IPS-20b (cell line): ENCODE data around the gene TSC22D4.

ENCODE experiments used
- H3K27ac ChIP-seq: one replicate; pipeline ENCODE4 v1.5.1; 2013; ENCODE audit warnings: low read length
- H3K27me3 ChIP-seq: 2 replicates; pipeline ENCODE4 v1.6.1; 2013; ENCODE audit warnings: mild to moderate bottlenecking, low read length, inconsistent platforms; ENCODE audit not compliant: insufficient read depth
- H3K36me3 ChIP-seq: 2 replicates; pipeline ENCODE4 v1.6.1; 2013; ENCODE audit warnings: low read depth, mild to moderate bottlenecking, inconsistent platforms, low read length, moderate library complexity; ENCODE audit not compliant: insufficient read depth
- H3K4me1 ChIP-seq: 2 replicates; pipeline ENCODE4 v1.6.1; 2013; ENCODE audit warnings: mild to moderate bottlenecking, control low read depth, inconsistent platforms, low read length, moderate library complexity; ENCODE audit not compliant: insufficient read depth
- H3K4me3 ChIP-seq: 2 replicates; pipeline ENCODE4 v1.5.1; 2013; ENCODE audit warnings: mild to moderate bottlenecking, low read length, inconsistent platforms
- H3K9ac ChIP-seq: 2 replicates; pipeline ENCODE4 v1.6.1; 2013; ENCODE audit warnings: low read depth, mild to moderate bottlenecking, inconsistent platforms, low read length, moderate library complexity
- H3K9me3 ChIP-seq: 2 replicates; pipeline ENCODE4 v1.6.1; 2013; ENCODE audit warnings: mild to moderate bottlenecking, low read depth, low read length, inconsistent platforms; ENCODE audit not compliant: insufficient read depth

TSC22D4 gene

GRCh38 chr7:100490483-100491191 lies 11.6 kb upstream of the TSC22D4 start:
- Histone ChIP-seq H3K9ac (no peak overlapping the region), H3K27ac (peak overlapping the region; percentile 30), H3K4me3 (peak overlapping the region; percentile 15; the same call in 1 of the 2 replicates), H3K27me3 (peaks cover 18% of the 10 kb centered on the region), H3K36me3 (no peaks in the 10 kb centered on the region), H3K9me3 (no peaks in the 10 kb centered on the region), H3K4me1 (peaks cover 4% of the 10 kb centered on the region; the same call in 1 of the 2 replicates)

GRCh38 chr7:100489824-100490223 lies 10.8 kb upstream of the TSC22D4 start:
- Histone ChIP-seq H3K9ac (no peak overlapping the region), H3K4me1 (peaks cover 8% of the 10 kb centered on the region; the same call in 1 of the 2 replicates), H3K9me3 (no peaks in the 10 kb centered on the region), H3K27ac (peak overlapping the region; percentile 30), H3K36me3 (no peaks in the 10 kb centered on the region), H3K27me3 (peaks cover 18% of the 10 kb centered on the region), H3K4me3 (peak overlapping the region; percentile 15; the same call in 1 of the 2 replicates)

GRCh38 chr7:100489121-100489520 lies 10.1 kb upstream of the TSC22D4 start:
- peaks cover 18% of the 10 kb centered on the region for H3K27me3 ChIP-seq
- H3K4me3 ChIP-seq: no peak overlapping the region
- no peaks in the 10 kb centered on the region for H3K9me3 ChIP-seq
- no peaks in the 10 kb centered on the region for H3K36me3 ChIP-seq
- no peak overlapping the region for H3K9ac ChIP-seq
- no peak overlapping the region for H3K27ac ChIP-seq
- H3K4me1 ChIP-seq: peaks cover 12% of the 10 kb centered on the region; the same call in 1 of the 2 replicates

GRCh38 chr7:100488333-100489095 lies 9.5 kb upstream of the TSC22D4 start:
- Histone ChIP-seq H3K9ac (no peak overlapping the region), H3K4me3 (no peak overlapping the region), H3K36me3 (no peaks in the 10 kb centered on the region), H3K4me1 (peaks cover 12% of the 10 kb centered on the region; the same call in 1 of the 2 replicates), H3K27ac (no peak overlapping the region), H3K27me3 (peaks cover 14% of the 10 kb centered on the region), H3K9me3 (no peaks in the 10 kb centered on the region)

- peak overlapping the region; percentile 57 for H3K27ac ChIP-seq
- no peak overlapping the region for H3K9ac ChIP-seq
- H3K27me3 ChIP-seq: peaks cover 4% of the 10 kb centered on the region; the same call in 1 of the 2 replicates
Measured at GRCh38 chr7:100486753-100487446, 7.9 kb upstream of the TSC22D4 start.

GRCh38 chr7:100486111-100486636 lies 7.2 kb upstream of the TSC22D4 start:
- Histone ChIP-seq H3K4me3 (no peak overlapping the region), H3K27me3 (peaks cover 4% of the 10 kb centered on the region; the same call in 1 of the 2 replicates), H3K4me1 (peaks cover 12% of the 10 kb centered on the region; the same call in 1 of the 2 replicates), H3K9me3 (no peaks in the 10 kb centered on the region), H3K36me3 (no peaks in the 10 kb centered on the region), H3K27ac (no peak overlapping the region), H3K9ac (no peak overlapping the region)

More at GRCh38 chr7:100486753-100487446, 7.9 kb upstream of the TSC22D4 start:
- Histone ChIP-seq H3K36me3 (no peaks in the 10 kb centered on the region), H3K4me1 (peaks cover 12% of the 10 kb centered on the region; the same call in 1 of the 2 replicates), H3K4me3 (no peak overlapping the region), H3K9me3 (no peaks in the 10 kb centered on the region)

- Histone ChIP-seq H3K27me3 (peaks cover 4% of the 10 kb centered on the region; the same call in 1 of the 2 replicates), H3K27ac (no peak overlapping the region), H3K4me1 (peaks cover 12% of the 10 kb centered on the region; the same call in 1 of the 2 replicates), H3K9ac (no peak overlapping the region), H3K4me3 (no peak overlapping the region), H3K9me3 (no peaks in the 10 kb centered on the region), H3K36me3 (no peaks in the 10 kb centered on the region)
Measured at GRCh38 chr7:100485471-100485876, 6.5 kb upstream of the TSC22D4 start.

- Histone ChIP-seq H3K36me3 (no peaks in the 10 kb centered on the region), H3K4me3 (peak overlapping the region; percentile 72; the same call in 1 of the 2 replicates), H3K9ac (0 out of 2 replicates have a peak overlapping the region, but pooled peaks have one; percentile 30), H3K27ac (no peak overlapping the region), H3K9me3 (no peaks in the 10 kb centered on the region), H3K4me1 (peaks cover 8% of the 10 kb centered on the region; the same call in 1 of the 2 replicates), H3K27me3 (peaks cover 4% of the 10 kb centered on the region; the same call in 1 of the 2 replicates)
Measured at GRCh38 chr7:100484673-100485045, 5.6 kb upstream of the TSC22D4 start.

- H3K27ac ChIP-seq: no peak within 1 kb of the TSS
Measured at GRCh38 chr7:100483722-100484672, 5.0 kb upstream of the TSC22D4 start, which contains the start of gene NYAP1. TSS of gene NYAP1 (plus strand) at chr7:100483927. CDS start at chr7:100485312, 1,385 bp downstream.

GRCh38 chr7:100483090-100483721 lies 4.2 kb upstream of the TSC22D4 start:
- Histone ChIP-seq H3K36me3 (no peaks in the 10 kb centered on the region), H3K9me3 (no peaks in the 10 kb centered on the region), H3K4me1 (peaks cover 8% of the 10 kb centered on the region; the same call in 1 of the 2 replicates), H3K4me3 (peak overlapping the region; percentile 72; the same call in 1 of the 2 replicates), H3K9ac (no peak overlapping the region), H3K27ac (no peak overlapping the region), H3K27me3 (peaks cover 4% of the 10 kb centered on the region; the same call in 1 of the 2 replicates)

More at GRCh38 chr7:100483722-100484672, 5.0 kb upstream of the TSC22D4 start, which contains the start of gene NYAP1:
- peak within 1 kb of the TSS; percentile 30; the same call in 1 of the 2 replicates for H3K9ac ChIP-seq
- H3K4me3 ChIP-seq: peak within 1 kb of the TSS; percentile 72
- H3K36me3 ChIP-seq: no peaks in the 10 kb centered on the region
- no peaks in the 10 kb centered on the region for H3K9me3 ChIP-seq
- peaks cover 8% of the 10 kb centered on the region; the same call in 1 of the 2 replicates for H3K4me1 ChIP-seq
- H3K27me3 ChIP-seq: peaks cover 4% of the 10 kb centered on the region; the same call in 1 of the 2 replicates
